ENCODE measurements around the gene NUDCD3.

- TF ChIP-seq CTCF (IDR thresholded peaks at IDR 0.05) (no peak), POLR2AphosphoS5 (IDR thresholded peaks at IDR 0.05) (no peak), EP300 (IDR thresholded peaks at IDR 0.05) (no peak)
These were observed 60.4 kb downstream of the NUDCD3 start for GRCh38 chr7:44430054-44430453.

Data from sigmoid colon (tissue), 4 donors.